22Rv1 (cell line): Measurements from ENCODE around the gene KCNG2.

Experiments used
- H3K27ac ChIP-seq: fragments of 450-650 bp; 2 replicates; pipeline ENCODE4 v1.5.1; 2017
- ZFX ChIP-seq: fragments of 450-650 bp; IDR thresholded peaks from 2 replicates; pipeline ENCODE4 v1.6.1; 2017; ENCODE audit warnings: antibody characterized with exemption, borderline replicate concordance
- TF ChIP-seq, protein P1 (sequence below): fragments of 450-650 bp; IDR thresholded peaks from 2 replicates; pipeline ENCODE4 v1.5.1; 2017; ENCODE audit warnings: mild to moderate bottlenecking

Gene KCNG2

DNA sequence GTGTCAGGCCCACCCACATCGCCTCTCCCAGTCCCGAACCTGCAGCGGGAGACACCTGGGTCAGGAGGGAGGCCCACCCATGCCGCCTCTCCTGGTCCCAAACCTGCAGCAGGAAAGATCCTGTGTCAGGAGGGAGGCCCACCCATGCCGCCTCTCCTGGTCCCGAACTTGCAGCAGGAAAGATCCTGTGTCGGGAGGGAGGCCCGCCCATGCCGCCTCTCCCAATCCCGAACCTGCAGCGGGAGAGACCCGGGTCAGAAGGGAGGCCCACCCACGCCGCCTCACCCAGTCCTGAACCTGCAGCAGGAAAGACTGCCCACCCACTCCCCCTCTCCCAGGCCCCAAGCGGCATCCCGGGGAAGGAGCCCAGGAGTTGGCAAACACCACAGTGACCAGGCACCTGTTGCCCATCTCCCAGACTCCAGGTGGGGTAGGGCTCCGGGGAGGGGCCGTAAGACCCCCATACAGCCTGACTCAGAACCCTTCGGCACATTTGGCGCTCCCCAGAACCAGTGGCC, 145.9 kb downstream of the KCNG2 start:
- no peak overlapping the region for H3K27ac ChIP-seq
- TF ChIP-seq, protein P1, sequence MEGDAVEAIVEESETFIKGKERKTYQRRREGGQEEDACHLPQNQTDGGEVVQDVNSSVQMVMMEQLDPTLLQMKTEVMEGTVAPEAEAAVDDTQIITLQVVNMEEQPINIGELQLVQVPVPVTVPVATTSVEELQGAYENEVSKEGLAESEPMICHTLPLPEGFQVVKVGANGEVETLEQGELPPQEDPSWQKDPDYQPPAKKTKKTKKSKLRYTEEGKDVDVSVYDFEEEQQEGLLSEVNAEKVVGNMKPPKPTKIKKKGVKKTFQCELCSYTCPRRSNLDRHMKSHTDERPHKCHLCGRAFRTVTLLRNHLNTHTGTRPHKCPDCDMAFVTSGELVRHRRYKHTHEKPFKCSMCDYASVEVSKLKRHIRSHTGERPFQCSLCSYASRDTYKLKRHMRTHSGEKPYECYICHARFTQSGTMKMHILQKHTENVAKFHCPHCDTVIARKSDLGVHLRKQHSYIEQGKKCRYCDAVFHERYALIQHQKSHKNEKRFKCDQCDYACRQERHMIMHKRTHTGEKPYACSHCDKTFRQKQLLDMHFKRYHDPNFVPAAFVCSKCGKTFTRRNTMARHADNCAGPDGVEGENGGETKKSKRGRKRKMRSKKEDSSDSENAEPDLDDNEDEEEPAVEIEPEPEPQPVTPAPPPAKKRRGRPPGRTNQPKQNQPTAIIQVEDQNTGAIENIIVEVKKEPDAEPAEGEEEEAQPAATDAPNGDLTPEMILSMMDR, result no peak
- TF ChIP-seq ZFX, result no peak

DNA sequence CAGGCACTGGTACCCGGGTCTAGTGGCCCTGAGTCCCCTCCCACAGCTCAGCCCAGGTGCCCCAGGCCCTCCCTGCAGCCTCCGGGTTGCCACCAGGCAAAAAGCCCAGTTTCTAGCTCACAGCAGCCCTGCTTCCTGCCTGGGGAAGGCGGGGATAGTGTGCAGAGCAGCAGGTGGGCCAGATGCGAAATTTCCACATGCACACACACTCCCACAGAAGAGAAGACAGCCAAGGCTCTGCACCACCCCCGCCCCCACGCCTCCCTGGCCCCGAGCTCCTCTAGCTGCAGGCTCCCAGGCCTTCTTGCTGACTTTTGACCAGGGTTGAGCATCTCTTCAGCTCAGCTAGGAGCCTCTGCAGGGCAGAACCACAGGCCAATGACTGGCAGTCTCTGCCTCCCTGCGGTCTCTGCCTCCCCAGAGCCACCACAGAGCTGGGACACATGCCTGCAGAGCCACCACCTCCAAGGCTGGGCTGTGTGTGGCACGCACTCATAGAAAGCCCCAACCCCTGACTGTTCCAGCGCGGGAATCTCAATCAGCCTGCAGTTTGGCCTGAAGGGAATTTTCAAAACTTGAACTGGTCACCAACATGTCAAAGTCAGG, 146.5 kb downstream of the KCNG2 start:
- no peak overlapping the region for H3K27ac ChIP-seq

DNA sequence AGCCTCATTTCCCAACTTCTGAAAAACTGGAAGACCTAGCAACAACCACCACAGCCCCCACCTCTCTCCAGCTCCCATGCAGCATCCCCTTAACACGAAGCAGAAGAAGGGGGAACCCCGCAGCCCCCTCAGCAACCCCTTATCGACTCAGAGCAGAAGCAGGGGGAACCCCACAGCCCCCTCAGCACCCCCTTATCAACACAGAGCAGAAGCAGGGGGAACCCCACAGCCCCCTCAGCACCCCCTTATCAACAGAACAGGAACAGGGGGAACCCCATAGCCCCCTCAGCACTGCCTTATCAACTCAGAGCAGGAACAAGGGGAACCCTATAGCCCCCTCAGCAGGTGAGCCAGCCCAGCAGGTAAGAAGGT, 147.0 kb downstream of the KCNG2 start:
- no peak for TF ChIP-seq ZFX
- no peak overlapping the region for H3K27ac ChIP-seq

More for the DNA sequence above, 146.5 kb downstream of the KCNG2 start:
- no peak for TF ChIP-seq ZFX
- TF ChIP-seq, protein P1, result no peak

DNA sequence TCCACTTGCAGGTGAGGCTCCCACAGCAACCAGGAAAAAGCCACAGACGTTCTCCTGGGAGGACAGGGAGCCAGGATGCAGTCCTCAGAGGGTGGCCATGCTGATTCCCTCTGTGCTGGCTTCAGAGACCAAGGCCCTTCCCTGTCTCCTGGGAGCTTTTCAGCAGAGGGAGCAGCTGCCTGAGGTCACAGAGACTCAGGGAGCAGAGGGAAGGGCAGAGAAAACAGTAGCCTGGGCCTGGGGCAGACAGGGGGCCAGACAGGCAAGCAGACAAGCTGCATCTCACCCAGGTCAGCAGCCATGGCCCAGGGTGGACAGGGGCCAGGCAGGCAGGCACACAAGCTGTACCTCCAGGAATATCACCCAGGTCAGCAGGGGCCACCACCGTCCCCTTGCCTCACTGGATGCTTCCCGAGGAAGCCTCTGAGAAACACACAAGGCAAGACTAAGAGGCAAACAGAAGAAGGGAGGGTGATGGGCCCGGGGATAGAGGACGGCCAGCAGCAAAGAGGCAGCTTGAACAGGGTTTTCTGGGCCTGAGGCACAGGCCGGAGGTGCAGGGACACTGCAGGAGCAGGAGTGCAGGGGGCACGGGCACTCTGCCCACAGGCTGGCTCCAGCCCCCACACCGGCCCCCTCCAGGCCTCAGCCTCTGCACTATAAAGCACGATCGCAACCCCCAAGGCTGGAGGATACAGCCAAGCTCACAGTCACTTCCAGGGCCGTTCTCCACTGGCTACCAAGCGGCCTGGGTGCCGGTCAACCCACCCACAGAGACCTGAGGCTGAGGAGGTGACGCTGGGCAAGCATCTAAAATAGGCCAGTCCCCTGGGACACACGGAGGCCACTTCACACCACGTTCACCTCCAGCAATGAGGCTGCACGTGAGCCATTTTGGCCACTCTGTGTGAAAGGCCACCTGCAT, 147.6 kb downstream of the KCNG2 start:
- no peak overlapping the region for H3K27ac ChIP-seq
- TF ChIP-seq ZFX, result no peak
- TF ChIP-seq, protein P1, result no peak

DNA sequence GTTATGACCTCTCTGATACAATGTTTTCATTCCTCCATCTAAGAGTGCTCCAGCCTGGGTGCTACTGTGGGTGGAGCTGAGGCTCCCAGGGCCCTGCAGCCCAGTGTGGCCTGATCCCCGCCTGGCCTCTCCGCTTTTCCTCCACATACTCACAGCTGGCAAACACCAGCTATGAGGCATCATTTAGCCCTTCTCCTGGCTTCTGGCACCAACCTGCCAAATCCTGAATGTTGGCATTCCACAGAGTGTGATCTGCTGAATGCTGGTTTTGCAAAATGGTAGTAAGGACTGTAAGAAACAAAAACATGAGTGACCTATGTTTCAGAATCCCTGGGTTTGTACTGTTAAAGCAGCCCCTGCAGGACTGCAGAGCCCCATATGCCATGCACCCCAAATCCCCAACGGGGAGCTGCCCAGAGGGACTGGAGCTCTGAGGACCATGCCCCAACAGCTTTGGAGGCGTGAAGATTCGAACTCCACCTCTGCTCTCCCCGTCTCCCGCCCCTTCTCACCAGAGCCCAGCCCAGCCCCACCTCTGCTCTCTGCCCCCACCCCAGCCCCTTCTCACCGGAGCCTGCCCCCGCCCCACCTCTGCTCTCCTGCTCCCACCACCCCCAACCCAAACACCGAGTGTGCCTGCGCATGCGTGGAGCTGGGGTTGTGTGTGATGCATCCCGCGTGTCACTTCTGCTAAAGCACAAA, 149.5 kb downstream of the KCNG2 start:
- no peak overlapping the region for H3K27ac ChIP-seq
- TF ChIP-seq, protein P1, result no peak
- no peak for TF ChIP-seq ZFX

DNA sequence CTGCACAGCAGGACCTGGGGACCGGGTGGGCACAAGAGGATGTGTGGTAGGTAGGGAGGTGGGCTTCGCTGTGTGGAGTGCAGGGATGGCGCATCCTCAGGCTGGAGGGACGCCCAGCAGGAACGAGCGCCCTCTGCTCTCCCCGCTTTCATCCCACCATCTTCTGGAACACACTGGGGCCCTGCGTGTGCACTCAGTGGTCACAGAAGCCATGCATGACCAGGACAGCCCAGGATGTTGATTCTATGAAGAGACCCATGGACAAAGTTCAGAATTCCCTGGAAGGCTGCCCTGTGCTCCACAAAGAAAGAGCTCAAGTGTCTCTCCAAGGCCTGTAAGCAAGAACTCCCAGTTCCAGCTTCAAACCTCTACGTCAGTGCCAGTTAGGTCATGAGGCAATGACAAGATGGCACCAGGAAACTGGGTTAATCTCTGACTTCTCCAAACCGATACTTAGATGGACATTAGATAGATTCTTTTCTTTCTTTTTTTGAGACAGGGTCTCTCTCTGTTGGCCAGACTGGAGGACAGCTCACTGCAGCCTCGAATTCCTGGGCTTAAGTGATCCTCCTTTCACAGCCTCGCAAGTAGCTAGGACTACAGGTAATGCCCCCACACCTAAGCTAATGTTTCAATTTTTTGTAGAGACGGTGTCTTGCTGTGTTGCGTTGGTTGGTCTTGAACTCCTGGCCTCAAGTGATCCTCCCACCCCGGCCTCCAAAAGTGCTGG, 150.3 kb downstream of the KCNG2 start:
- no peak for TF ChIP-seq ZFX
- TF ChIP-seq, protein P1, result no peak
- H3K27ac ChIP-seq, result no peak overlapping the region
